ENCODE measurements around the gene ACTL6A. TPM values are rescaled to one million over a fixed set of nuclear protein-coding genes. Genes with fewer than 3 reads are reported as not detected.

ACTL6A gene
- total and polyA plus RNA-seq, 4 donors, result 14.9 to 29.4 (median 24.2) TPM

DNA sequence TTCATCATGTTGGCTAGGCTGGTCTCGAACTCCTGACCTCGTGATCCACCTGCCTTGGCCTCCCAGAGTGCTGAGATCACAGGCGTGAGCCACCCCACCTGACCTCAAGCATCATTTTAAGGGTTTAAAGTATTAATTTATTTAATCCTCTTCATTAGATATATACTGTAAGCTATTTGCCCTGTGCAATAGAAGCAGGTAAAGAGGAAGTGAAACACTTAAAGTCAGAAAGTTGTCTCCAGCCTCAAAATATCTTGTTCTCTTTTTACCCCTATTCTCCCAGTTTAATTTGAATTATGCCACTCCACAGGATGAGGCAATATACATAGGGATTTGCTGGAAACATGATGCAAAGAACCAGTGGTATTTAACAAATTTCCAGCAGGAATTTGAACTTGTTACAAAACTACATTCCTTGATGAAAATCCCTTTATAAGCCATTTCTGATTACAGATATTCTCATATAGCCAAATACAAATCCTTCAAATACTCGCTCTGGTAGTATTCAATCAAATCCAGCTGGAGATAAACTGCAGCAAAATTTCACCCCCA is 43.9 kb downstream of the ACTL6A start:
- Histone ChIP-seq H3K4me3 (ENCODE audit: low read depth in 1 of 3, low read length in 3 of 3) (no peak overlapping the region), H3K36me3 (ENCODE audit: control insufficient read depth in 4 of 4, insufficient read depth in 3 of 4, low read depth in 1 of 4, low read length in 3 of 4) (peaks cover 0 to 8% (median 3%) of the 10 kb centered on the region in 4 donors), H3K27ac (ENCODE audit: low read depth in 1 of 2, low read length in 2 of 2) (no peak overlapping the region), H3K9ac (ENCODE audit: low read depth in 1 of 2, low read length in 2 of 2) (no peak overlapping the region), H3K4me1 (ENCODE audit: control insufficient read depth in 4 of 4, insufficient read depth in 4 of 4, low read length in 3 of 4) (peaks cover 6 to 22% (median 12%) of the 10 kb centered on the region in 4 donors), H3K9me3 (ENCODE audit: control insufficient read depth in 4 of 4, low read length in 3 of 4) (no peaks in the 10 kb centered on the region), H3K27me3 (ENCODE audit: control insufficient read depth in 4 of 4, insufficient read depth in 4 of 4, low read length in 3 of 4) (no peaks in the 10 kb centered on the region)
- no peak for DNase-seq (ENCODE audit: low spot score)
- 97% methylated on average over 4 of the region's 4 CpGs for WGBS
- TF ChIP-seq, protein P1, sequence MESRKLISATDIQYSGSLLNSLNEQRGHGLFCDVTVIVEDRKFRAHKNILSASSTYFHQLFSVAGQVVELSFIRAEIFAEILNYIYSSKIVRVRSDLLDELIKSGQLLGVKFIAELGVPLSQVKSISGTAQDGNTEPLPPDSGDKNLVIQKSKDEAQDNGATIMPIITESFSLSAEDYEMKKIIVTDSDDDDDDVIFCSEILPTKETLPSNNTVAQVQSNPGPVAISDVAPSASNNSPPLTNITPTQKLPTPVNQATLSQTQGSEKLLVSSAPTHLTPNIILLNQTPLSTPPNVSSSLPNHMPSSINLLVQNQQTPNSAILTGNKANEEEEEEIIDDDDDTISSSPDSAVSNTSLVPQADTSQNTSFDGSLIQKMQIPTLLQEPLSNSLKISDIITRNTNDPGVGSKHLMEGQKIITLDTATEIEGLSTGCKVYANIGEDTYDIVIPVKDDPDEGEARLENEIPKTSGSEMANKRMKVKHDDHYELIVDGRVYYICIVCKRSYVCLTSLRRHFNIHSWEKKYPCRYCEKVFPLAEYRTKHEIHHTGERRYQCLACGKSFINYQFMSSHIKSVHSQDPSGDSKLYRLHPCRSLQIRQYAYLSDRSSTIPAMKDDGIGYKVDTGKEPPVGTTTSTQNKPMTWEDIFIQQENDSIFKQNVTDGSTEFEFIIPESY (IDR thresholded peaks at IDR 0.05), result no peak
- TF ChIP-seq YY1 (IDR thresholded peaks at IDR 0.05) (no peak), NR2F2 (IDR thresholded peaks at IDR 0.05) (no peak), HNF4A (conservative IDR thresholded peaks at IDR 0.05) (no peak), FOXA1 (IDR thresholded peaks at IDR 0.05) (no peak), JUND (IDR thresholded peaks at IDR 0.05) (no peak), TAF1 (conservative IDR thresholded peaks at IDR 0.05) (no peak), GABPA (IDR thresholded peaks at IDR 0.05 in 1 of 2, conservative IDR thresholded peaks at IDR 0.05 in 1 of 2) (no peak), RAD21 (IDR thresholded peaks at IDR 0.05) (no peak)
- TF ChIP-seq, protein P2, sequence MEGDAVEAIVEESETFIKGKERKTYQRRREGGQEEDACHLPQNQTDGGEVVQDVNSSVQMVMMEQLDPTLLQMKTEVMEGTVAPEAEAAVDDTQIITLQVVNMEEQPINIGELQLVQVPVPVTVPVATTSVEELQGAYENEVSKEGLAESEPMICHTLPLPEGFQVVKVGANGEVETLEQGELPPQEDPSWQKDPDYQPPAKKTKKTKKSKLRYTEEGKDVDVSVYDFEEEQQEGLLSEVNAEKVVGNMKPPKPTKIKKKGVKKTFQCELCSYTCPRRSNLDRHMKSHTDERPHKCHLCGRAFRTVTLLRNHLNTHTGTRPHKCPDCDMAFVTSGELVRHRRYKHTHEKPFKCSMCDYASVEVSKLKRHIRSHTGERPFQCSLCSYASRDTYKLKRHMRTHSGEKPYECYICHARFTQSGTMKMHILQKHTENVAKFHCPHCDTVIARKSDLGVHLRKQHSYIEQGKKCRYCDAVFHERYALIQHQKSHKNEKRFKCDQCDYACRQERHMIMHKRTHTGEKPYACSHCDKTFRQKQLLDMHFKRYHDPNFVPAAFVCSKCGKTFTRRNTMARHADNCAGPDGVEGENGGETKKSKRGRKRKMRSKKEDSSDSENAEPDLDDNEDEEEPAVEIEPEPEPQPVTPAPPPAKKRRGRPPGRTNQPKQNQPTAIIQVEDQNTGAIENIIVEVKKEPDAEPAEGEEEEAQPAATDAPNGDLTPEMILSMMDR (IDR thresholded peaks at IDR 0.05; ENCODE audit: low read depth, low read length, missing input control), result no peak
- TF ChIP-seq, protein P3, sequence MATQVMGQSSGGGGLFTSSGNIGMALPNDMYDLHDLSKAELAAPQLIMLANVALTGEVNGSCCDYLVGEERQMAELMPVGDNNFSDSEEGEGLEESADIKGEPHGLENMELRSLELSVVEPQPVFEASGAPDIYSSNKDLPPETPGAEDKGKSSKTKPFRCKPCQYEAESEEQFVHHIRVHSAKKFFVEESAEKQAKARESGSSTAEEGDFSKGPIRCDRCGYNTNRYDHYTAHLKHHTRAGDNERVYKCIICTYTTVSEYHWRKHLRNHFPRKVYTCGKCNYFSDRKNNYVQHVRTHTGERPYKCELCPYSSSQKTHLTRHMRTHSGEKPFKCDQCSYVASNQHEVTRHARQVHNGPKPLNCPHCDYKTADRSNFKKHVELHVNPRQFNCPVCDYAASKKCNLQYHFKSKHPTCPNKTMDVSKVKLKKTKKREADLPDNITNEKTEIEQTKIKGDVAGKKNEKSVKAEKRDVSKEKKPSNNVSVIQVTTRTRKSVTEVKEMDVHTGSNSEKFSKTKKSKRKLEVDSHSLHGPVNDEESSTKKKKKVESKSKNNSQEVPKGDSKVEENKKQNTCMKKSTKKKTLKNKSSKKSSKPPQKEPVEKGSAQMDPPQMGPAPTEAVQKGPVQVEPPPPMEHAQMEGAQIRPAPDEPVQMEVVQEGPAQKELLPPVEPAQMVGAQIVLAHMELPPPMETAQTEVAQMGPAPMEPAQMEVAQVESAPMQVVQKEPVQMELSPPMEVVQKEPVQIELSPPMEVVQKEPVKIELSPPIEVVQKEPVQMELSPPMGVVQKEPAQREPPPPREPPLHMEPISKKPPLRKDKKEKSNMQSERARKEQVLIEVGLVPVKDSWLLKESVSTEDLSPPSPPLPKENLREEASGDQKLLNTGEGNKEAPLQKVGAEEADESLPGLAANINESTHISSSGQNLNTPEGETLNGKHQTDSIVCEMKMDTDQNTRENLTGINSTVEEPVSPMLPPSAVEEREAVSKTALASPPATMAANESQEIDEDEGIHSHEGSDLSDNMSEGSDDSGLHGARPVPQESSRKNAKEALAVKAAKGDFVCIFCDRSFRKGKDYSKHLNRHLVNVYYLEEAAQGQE (IDR thresholded peaks at IDR 0.05), result no peak

DNA sequence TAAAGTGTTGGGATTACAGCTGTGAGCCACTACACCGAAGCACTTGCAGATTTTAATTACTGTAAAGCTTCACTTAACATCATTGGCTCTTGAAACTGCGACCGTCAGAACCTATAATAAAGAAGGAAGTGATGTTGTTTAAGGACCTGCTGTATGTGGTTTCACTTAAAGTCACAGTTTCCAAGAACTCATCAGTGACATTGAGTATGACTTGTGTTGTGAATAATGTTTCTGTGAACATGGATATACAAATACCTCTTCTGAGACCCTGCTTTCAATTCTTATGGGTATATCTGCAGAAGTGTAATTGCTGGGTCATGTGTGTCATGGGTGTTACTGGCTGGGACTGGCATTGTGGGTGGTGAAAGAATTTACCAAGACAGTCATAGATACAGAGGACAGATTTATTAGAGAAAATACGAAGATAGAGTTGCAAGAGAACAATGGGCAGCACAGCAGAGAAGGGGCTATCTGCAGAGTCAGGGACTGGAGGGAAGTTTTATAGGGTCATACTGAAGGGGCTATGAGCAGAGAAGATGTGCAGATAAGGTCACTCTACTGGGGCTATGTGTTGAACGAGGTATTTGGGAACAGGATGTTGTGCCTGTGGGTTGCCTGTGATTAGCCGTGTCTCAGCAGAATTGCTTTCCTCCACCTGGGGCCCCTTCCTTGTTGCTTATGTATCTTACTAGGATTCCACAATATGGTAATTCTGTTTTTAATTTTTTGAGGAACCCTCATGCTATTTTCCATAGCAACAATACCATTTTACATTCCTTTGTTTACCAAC is 46.4 kb downstream of the ACTL6A start:
- Histone ChIP-seq H3K27me3 (ENCODE audit: control insufficient read depth in 4 of 4, insufficient read depth in 4 of 4, low read length in 3 of 4) (no peaks in the 10 kb centered on the region), H3K9ac (ENCODE audit: low read depth in 1 of 2, low read length in 2 of 2) (no peak overlapping the region), H3K4me3 (ENCODE audit: low read depth in 1 of 3, low read length in 3 of 3) (no peak overlapping the region), H3K4me1 (ENCODE audit: control insufficient read depth in 4 of 4, insufficient read depth in 4 of 4, low read length in 3 of 4) (peaks cover 1 to 13% (median 4%) of the 10 kb centered on the region in 4 donors), H3K9me3 (ENCODE audit: control insufficient read depth in 4 of 4, low read length in 3 of 4) (no peaks in the 10 kb centered on the region), H3K36me3 (ENCODE audit: control insufficient read depth in 4 of 4, insufficient read depth in 3 of 4, low read depth in 1 of 4, low read length in 3 of 4) (peaks cover 0 to 5% (median 3%) of the 10 kb centered on the region in 4 donors), H3K27ac (ENCODE audit: low read depth in 1 of 2, low read length in 2 of 2) (no peak overlapping the region)
- TF ChIP-seq, protein P1 (IDR thresholded peaks at IDR 0.05), result no peak
- TF ChIP-seq RXRA (IDR thresholded peaks at IDR 0.05) (no peak), HNF4A (conservative IDR thresholded peaks at IDR 0.05) (no peak), SP1 (IDR thresholded peaks at IDR 0.05) (no peak), GABPA (IDR thresholded peaks at IDR 0.05 in 1 of 2, conservative IDR thresholded peaks at IDR 0.05 in 1 of 2) (no peak), RAD21 (IDR thresholded peaks at IDR 0.05) (no peak), NR2F2 (IDR thresholded peaks at IDR 0.05) (no peak), TAF1 (conservative IDR thresholded peaks at IDR 0.05) (no peak)
- TF ChIP-seq, protein P4, sequence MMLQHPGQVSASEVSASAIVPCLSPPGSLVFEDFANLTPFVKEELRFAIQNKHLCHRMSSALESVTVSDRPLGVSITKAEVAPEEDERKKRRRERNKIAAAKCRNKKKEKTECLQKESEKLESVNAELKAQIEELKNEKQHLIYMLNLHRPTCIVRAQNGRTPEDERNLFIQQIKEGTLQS (IDR thresholded peaks at IDR 0.05), result no peak
- TF ChIP-seq, protein P2 (IDR thresholded peaks at IDR 0.05; ENCODE audit: low read depth, low read length, missing input control), result no peak
- TF ChIP-seq, protein P5, sequence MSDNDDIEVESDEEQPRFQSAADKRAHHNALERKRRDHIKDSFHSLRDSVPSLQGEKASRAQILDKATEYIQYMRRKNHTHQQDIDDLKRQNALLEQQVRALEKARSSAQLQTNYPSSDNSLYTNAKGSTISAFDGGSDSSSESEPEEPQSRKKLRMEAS (IDR thresholded peaks at IDR 0.05), result no peak
- 65% methylated on average over 6 of the region's 6 CpGs for WGBS
- no peak for DNase-seq (ENCODE audit: low spot score)

Measured in liver (tissue), 9 donors.